Muscle of back (tissue), 13 donors: ENCODE data around the gene ARL9. TPM values are rescaled to one million over a fixed set of nuclear protein-coding genes. Genes with fewer than 3 reads are reported as not detected.

ENCODE experiments used
- DNase-seq, 3 donors: peaks; one replicate each; pipeline versions ENCODE4 v3.0.0 to v3.0.0-alpha.2; 2013
- long read RNA-seq, 9 donors: transcript quantifications; one replicate each; lab custom pipeline, GENCODE V29; 2026
- polyA plus RNA-seq, 10 donors: library from polyadenylated mRNA; unstranded; fragments of 120-200 nt; gene quantifications; one replicate each; pipeline ENCODE4 v1.2.1, GENCODE V29; 2013; ENCODE audit not compliant: insufficient read length in 10 of 10

ARL9 gene
- polyA plus RNA-seq = under 1 TPM; 0.08 to 0.50 (median 0.27) TPM
- long read RNA-seq, donor 1 = 0 reads
- long read RNA-seq, donor 2 = 0 reads
- long read RNA-seq, donor 3 = 0 reads
- long read RNA-seq, donor 4 = 0 reads
- long read RNA-seq, donor 5 = 0 reads
- long read RNA-seq, donor 6 = 0 reads
- long read RNA-seq, donor 7 = 0 reads
- long read RNA-seq, donor 8 = 0 reads
- long read RNA-seq, donor 9 = 0 reads

- DNase-seq = peak; percentile 26 to 89 (median 48)
Measured at GRCh38 chr4:56505269-56506130, at the start of gene ARL9. Gene ARL9 (plus strand): TSS chr4:56505791. CDS start chr4:56505863, 72 bp downstream.

- DNase-seq = no peak
Measured at GRCh38 chr4:56460085-56460484, 45.5 kb upstream of the ARL9 start.

- DNase-seq = no peak
Measured at GRCh38 chr4:56462157-56462556, 43.4 kb upstream of the ARL9 start.

GRCh38 chr4:56463711-56464110 lies 41.9 kb upstream of the ARL9 start:
- DNase-seq = no peak

GRCh38 chr4:56464581-56464980 lies 41.0 kb upstream of the ARL9 start:
- no peak for DNase-seq

- no peak for DNase-seq
Measured at GRCh38 chr4:56465599-56466295, 39.8 kb upstream of the ARL9 start.

- DNase-seq = peak in 2 of 3 donors; percentile 7 to 66
Measured at GRCh38 chr4:56466296-56466761, 39.3 kb upstream of the ARL9 start.

GRCh38 chr4:56466910-56467283 lies 38.7 kb upstream of the ARL9 start:
- DNase-seq = no peak

- DNase-seq = peak; percentile 89 to 97 (median 93)
Measured at GRCh38 chr4:56467284-56468096, 38.1 kb upstream of the ARL9 start, which contains the start of gene SRP72. Gene SRP72 (plus strand): TSS chr4:56467617. CDS start chr4:56467636, 19 bp downstream.

GRCh38 chr4:56468097-56468422 lies 37.5 kb upstream of the ARL9 start:
- DNase-seq = peak in 1 of 3 donors; percentile 22

GRCh38 chr4:56469489-56470210 lies 35.9 kb upstream of the ARL9 start:
- DNase-seq = no peak

GRCh38 chr4:56475917-56476316 lies 29.7 kb upstream of the ARL9 start:
- DNase-seq = no peak

- no peak for DNase-seq
Measured at GRCh38 chr4:56477192-56477702, 28.3 kb upstream of the ARL9 start.

GRCh38 chr4:56480691-56481090 lies 24.9 kb upstream of the ARL9 start:
- no peak for DNase-seq

GRCh38 chr4:56496241-56496640 lies 9.3 kb upstream of the ARL9 start:
- no peak for DNase-seq

GRCh38 chr4:56511098-56511497 lies 5.5 kb downstream of the ARL9 start:
- peak; percentile 18 to 59 (median 56) for DNase-seq

- no peak for DNase-seq
Measured at GRCh38 chr4:56512166-56512565, 6.6 kb downstream of the ARL9 start.

GRCh38 chr4:56513517-56513916 lies 7.9 kb downstream of the ARL9 start:
- DNase-seq = no peak

GRCh38 chr4:56530269-56531148 lies 24.9 kb downstream of the ARL9 start:
- DNase-seq = peak; percentile 64 to 85 (median 69)
